ENCODE data around the gene CX3CR1.

CX3CR1 gene

DNA sequence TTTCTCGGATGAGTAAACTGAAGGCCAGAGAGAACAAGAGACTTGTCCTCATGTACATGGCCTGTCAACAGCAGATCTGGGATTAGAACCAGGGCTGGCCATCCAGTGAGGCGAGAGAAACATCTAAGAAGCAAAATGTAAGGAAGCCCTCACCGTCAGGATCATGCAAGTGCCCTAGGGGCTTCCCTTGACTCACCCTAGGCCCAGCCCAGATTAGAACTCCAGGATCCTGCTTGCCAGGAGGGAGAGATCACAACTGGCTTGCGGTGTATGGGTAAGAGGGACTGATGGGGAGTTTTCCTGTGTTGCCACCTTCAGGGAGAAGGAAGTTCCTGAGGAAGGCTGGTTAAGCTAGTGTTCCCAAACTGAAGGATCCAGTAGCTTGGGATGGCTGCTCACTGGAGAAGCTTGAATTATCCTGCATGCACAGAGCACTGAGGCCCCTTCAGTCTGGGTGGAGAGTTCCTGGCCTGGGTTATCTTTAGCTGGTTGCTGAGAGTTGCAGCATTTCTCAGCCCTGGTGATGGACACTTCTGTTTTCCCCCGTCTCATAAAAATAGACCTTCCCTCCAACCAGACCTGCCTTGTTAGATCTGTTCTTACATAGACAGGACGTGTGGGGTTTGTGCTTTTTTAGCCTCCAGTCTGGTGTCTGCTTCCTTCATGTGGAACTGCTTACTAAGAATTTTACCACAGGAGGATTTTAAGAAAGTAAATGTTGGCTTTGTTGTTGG lies 59.3 kb downstream of the CX3CR1 start:
- no peak for DNase-seq

DNA sequence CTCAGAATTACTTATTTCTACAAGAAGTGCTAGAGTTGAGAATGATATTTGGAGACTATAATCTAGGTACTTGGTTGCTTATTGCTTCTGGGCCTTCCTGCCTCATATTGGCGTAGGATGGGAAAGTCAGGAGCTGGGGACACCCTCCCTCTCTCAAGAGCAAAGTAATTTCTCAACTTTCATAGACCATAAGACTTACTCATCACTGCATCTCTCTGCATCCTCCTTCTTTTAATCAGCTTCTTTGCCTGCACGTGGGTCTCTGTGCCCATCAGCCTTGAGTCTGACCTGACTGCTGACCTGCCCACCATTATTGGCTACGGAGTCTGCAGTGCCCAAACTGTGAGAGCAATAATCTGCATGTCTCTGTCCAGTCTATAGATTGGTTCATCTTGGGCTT lies 60.1 kb downstream of the CX3CR1 start:
- no peak for DNase-seq

DNA sequence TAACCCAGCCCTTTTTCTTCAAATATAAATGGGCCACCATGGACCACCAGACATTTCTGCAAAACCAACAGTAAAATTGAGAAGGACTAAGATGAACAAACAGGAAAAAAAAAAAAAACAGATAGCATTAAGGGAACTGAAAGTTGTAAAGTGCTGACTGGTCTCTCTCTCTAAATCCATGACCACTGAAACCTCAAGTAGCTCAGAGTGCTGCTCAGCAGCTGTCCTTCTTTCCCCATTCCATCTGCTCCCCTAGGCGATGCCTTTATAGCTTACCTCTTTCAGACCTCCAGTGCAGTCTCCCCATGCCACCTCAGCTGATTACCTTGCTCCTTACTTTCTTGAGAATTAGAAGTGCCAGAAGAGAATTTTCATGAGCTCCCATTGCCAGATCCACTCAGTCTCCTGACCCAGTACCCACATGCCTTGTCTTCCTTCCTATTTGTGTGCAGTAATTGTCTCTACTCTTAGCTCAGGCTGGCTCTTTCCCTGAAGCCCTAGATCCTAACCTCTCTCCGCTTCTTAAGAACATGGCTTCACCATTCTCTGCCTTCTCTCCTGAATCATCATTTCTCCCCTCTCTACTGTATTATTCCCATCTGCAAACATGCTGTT lies 63.6 kb downstream of the CX3CR1 start:
- DNase-seq = no peak

DNA sequence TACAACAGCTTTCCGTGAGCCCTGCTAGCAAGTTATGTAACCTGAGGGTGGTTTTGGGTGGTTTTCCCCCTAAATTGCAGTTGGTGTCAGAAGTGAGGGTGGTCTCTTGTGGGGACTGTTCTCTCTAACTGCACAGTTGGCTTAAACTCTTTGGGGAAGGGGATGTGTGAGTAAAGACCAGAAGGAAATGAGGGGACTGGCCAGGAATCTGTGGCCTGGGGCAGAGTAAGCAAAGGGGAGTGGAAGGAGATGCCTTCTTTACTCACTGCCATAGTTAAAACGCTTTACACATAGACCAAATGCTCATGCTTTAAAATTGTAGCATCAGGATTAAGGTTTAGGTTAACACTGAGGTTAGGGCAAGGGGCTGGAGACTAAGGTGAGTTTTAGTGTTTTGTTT lies 66.2 kb downstream of the CX3CR1 start:
- DNase-seq = no peak

Measured in NCI-H1417 treated with DMSO at 0.1 percent for 48 hours (cell line).